NCI-H2107 treated with DMSO at 0.1 percent for 48 hours (cell line): ENCODE data around the gene FAM107B.
"Not testable (repeated sequence)": the region's sequence is repeated elsewhere in the genome, so short reads cannot be mapped to it uniquely, and the experiment has no call there.

Experiments
- DNase-seq: peaks from one replicate; lab custom pipeline; 2025; ENCODE audit not compliant: unreplicated experiment; lab: John Stamatoyannopoulos, UW

FAM107B gene

DNA sequence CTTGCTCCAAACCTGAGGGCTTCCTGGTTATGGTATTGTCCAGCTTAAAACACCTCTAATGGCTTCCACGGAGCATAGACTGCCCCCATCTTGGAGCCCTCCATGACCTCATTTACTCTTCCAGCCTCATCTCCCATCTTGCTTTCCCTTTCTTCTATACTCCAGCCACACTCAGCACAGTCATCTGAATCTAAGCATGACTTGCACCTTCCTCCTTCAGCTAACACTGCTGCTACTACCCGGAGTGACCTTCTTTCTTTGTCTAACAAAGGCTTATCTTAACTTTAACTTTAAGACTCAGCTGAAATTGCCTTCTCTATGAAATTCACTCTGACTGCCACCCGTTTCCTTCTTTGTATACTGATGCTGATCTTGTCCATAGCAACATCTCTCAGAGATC, 135.1 kb downstream of the FAM107B start:
- DNase-seq: no peak

- no peak for DNase-seq
Measured at GRCh38 chr10:14635043-14635710, 139.5 kb downstream of the FAM107B start.

DNA sequence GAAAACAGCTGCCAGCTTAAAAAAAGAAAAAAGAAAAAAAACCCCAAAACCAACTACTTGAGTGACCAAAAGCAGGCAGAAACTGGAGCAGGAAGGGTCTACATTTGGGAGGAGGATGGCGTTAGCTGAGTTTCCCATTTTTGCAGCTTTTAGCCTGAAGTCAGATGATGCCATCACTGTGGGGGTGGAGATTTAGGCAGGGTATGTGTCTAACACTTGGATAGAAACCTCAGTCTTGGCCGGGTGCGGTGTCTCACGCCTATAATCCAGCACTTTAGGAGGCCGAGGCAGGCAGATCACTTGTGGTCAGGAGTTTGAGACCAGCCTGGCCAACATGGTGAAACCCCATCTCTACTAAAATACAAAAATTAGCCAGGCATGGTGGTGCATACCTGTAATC, 140.1 kb downstream of the FAM107B start:
- not testable (repeated sequence) for DNase-seq

GRCh38 chr10:14625765-14626525, 148.8 kb downstream of the FAM107B start:
- no peak for DNase-seq

GRCh38 chr10:14625192-14625631, 149.5 kb downstream of the FAM107B start:
- DNase-seq: no peak

DNA sequence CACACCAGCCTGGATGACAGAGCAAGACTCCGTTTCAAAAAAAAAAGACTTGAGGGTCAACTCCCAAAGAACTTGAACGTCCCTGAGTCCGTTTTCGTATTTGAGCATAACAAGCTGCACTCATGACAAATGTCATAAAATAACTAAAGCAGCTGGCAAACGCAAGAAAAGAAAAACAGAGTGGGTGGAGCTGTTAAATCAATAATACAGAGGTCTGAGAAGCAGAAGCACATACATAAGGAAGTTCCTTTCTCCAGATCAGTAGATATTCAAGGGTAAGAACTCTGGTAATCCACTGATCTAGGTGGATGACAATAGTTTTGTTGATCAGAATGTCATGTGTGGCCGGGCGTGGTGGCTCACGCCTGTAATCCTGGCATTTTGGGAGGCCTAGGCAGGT, 150.1 kb downstream of the FAM107B start:
- no peak for DNase-seq

DNA sequence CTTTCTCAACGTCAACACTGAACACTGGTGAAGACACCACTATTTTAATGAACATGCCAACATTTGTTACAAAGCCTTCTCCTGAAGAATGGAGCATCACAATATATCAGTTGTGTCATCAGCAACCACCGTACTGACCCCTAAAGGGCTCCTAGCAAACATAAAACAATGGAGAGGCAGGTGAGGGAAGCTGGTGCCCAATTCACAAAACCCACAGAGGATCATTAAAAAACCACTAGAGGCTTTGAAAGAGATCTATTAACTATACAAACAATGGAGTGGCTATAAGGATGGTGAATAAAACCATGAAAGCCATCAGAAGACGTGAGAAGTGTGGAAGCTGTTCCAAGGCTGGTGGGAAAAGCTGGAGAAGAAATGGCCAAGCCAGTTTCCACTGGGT, 150.8 kb downstream of the FAM107B start:
- peak; percentile 74 for DNase-seq

GRCh38 chr10:14621037-14621436, 153.7 kb downstream of the FAM107B start:
- no peak for DNase-seq

GRCh38 chr10:14618674-14619073, 156.0 kb downstream of the FAM107B start:
- DNase-seq: no peak

- DNase-seq: no peak
Measured at GRCh38 chr10:14617852-14618251, 156.8 kb downstream of the FAM107B start.

GRCh38 chr10:14616955-14617730, 157.6 kb downstream of the FAM107B start:
- no peak for DNase-seq

- DNase-seq: no peak
Measured at GRCh38 chr10:14616465-14616864, 158.2 kb downstream of the FAM107B start.

DNA sequence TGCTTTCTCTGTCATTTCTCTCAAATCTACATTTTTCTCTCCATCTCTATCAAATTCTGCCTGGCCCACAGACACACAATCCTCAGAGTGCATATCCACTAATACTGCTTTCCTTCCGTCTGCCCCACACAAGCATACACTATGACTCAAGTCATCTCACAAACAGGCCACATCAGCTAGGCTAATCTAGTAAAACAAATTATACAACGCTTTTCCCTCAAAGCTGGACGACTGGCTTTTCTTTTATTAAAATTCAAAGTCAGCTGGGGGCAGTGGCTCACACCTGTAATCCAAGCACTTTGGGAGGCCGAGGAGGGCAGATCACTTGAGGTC, 161.1 kb downstream of the FAM107B start:
- no peak for DNase-seq

- DNase-seq: no peak
Measured at GRCh38 chr10:14612873-14613587, 161.7 kb downstream of the FAM107B start.

GRCh38 chr10:14611968-14612693, 162.6 kb downstream of the FAM107B start:
- DNase-seq: no peak

DNA sequence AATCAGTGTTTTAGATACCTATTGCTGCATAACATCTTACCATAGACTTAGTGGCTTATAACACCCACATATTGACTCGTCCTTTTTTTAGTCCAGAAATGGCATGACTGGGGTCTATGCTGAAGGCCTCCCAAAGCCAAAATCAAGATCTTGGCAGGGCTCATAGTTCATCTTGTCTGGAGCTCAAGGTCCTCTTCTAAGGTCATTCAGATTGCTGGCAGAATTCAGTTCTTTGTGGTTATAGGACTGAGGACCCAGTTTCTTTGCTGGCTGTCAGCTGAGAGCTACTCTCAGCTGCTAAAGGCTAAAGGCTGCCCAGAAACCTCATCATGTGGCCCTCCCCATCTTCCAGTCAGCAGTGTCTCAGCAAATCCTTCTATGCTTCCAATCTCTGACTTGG, 165.5 kb downstream of the FAM107B start:
- DNase-seq: no peak

DNA sequence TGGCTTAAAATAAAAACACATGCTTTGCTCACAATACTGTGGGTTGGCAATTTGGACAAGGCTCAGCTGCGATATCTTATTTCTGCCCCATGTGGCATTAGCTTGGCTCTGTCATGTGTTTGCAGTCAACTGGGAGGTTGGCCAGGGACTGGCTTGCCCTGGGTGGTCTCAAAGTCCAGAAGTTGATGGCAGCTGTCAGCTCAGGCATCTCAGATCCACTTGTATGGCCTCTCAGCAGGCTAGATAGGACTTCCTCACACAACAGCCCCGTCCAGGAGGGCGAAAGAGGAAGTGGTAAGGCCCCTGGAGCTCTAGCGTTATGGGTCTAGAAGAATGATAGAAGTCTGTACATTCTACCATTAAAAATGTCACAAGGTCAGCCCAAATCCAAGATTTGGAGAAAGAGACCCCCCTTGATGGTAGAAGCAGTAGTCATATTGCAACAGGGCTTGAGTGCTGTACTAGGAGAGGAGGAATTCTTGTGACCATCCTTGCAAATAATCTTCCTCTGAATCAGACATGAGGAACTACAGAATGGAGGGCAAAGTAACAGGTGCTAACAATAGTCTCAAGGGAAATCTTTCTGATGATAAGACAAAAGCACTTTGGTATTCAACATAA, 166.2 kb downstream of the FAM107B start:
- DNase-seq: no peak

DNA sequence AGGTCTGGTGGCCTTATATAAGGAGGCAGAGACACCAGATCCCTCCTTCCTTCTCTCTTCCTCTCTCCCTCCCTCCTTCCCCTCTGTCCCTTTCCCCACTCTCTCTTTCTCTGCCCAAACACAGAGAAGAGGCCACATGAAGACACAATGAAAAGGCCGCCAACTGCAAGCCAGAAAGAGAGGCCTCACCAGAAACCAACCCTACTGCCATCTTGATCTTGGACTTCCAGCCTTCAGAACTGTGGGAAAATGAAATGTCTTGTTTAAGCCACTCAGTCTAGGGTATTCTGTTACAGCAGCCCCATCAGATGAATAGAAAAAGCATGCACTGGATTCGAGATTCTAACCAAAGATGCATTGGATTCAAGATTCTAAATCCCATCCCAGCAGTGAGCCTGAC, 168.1 kb downstream of the FAM107B start:
- no peak for DNase-seq

- DNase-seq: no peak
Measured at GRCh38 chr10:14605231-14605925, 169.3 kb downstream of the FAM107B start.
